Osteocyte (in vitro differentiated cells): ENCODE data around the gene SCN3B. TPM values are rescaled to one million over a fixed set of nuclear protein-coding genes. Genes with fewer than 3 reads are reported as not detected.

Experiments used
- DNase-seq: peaks from one replicate; pipeline ENCODE4 v3.0.0; 2021; ENCODE audit warnings: mixed read lengths; ENCODE audit not compliant: unreplicated experiment; ENCODE audit errors: extremely low spot score
- H3K27ac Mint-ChIP-seq: one replicate; pipeline ENCODE4 v1.8.0; 2021; ENCODE audit warnings: mild to moderate bottlenecking, mixed read lengths; ENCODE audit not compliant: unreplicated experiment
- H3K27me3 Mint-ChIP-seq: one replicate; pipeline ENCODE4 v1.8.0; 2021; ENCODE audit warnings: mixed read lengths; ENCODE audit not compliant: unreplicated experiment
- H3K36me3 Mint-ChIP-seq: one replicate; pipeline ENCODE4 v1.8.0; 2021; ENCODE audit warnings: mixed read lengths; ENCODE audit not compliant: unreplicated experiment
- H3K4me1 Mint-ChIP-seq: one replicate; pipeline ENCODE4 v1.8.0; 2021; ENCODE audit warnings: mixed read lengths; ENCODE audit not compliant: unreplicated experiment
- H3K4me3 Mint-ChIP-seq: one replicate; pipeline ENCODE4 v1.8.0; 2021; ENCODE audit warnings: mild to moderate bottlenecking, moderate library complexity, mixed read lengths; ENCODE audit not compliant: unreplicated experiment
- H3K9me3 Mint-ChIP-seq: one replicate; pipeline ENCODE4 v1.8.0; 2021; ENCODE audit warnings: mixed read lengths; ENCODE audit not compliant: unreplicated experiment
- CTCF ChIP-seq: fragments of 200-600 bp; sonication (generic); IDR thresholded peaks from 2 replicates; pipeline ENCODE4 v1.5.0; 2021; ENCODE audit warnings: antibody characterized with exemption, mild to moderate bottlenecking, moderate library complexity
- total RNA-seq: library from RNA; stranded (reverse); gene quantifications from 2 replicates; pipeline ENCODE4 v1.2.1, GENCODE V29; 2021

Gene SCN3B
- total RNA-seq, 1 donor from 2014 or later = not detected

GRCh38 chr11:123588117-123588863 lies 66.1 kb downstream of the SCN3B start:
- Mint-ChIP-seq H3K36me3 (no peaks in the 10 kb centered on the region), H3K4me1 (no peaks in the 10 kb centered on the region), H3K9me3 (no peaks in the 10 kb centered on the region), H3K27me3 (no peaks in the 10 kb centered on the region), H3K27ac (no peak overlapping the region), H3K4me3 (no peak overlapping the region)
- no peak for TF ChIP-seq CTCF
- DNase-seq = no peak

GRCh38 chr11:123587559-123587958 lies 66.9 kb downstream of the SCN3B start:
- no peak overlapping the region for H3K27ac Mint-ChIP-seq

GRCh38 chr11:123587044-123587443 lies 67.4 kb downstream of the SCN3B start:
- H3K36me3 Mint-ChIP-seq = no peaks in the 10 kb centered on the region
- no peak overlapping the region for H3K4me3 Mint-ChIP-seq
- no peak for DNase-seq
- no peak overlapping the region for H3K27ac Mint-ChIP-seq
- H3K9me3 Mint-ChIP-seq = no peaks in the 10 kb centered on the region
- TF ChIP-seq CTCF = no peak
- H3K4me1 Mint-ChIP-seq = no peaks in the 10 kb centered on the region
- H3K27me3 Mint-ChIP-seq = no peaks in the 10 kb centered on the region

More at GRCh38 chr11:123587559-123587958, 66.9 kb downstream of the SCN3B start:
- no peaks in the 10 kb centered on the region for H3K36me3 Mint-ChIP-seq
- no peaks in the 10 kb centered on the region for H3K27me3 Mint-ChIP-seq
- H3K4me3 Mint-ChIP-seq = no peak overlapping the region
- DNase-seq = no peak
- H3K4me1 Mint-ChIP-seq = no peaks in the 10 kb centered on the region
- no peak for TF ChIP-seq CTCF
- H3K9me3 Mint-ChIP-seq = no peaks in the 10 kb centered on the region

- no peak for TF ChIP-seq CTCF
- Mint-ChIP-seq H3K36me3 (no peaks in the 10 kb centered on the region), H3K9me3 (no peaks in the 10 kb centered on the region), H3K4me3 (no peak overlapping the region), H3K27me3 (peaks cover 1% of the 10 kb centered on the region), H3K4me1 (no peaks in the 10 kb centered on the region), H3K27ac (no peak overlapping the region)
- no peak for DNase-seq
Observed at GRCh38 chr11:123586568-123586967, 67.9 kb downstream of the SCN3B start.

- no peak for TF ChIP-seq CTCF
- no peaks in the 10 kb centered on the region for H3K36me3 Mint-ChIP-seq
- no peak for DNase-seq
- no peaks in the 10 kb centered on the region for H3K9me3 Mint-ChIP-seq
- no peak overlapping the region for H3K27ac Mint-ChIP-seq
- H3K4me1 Mint-ChIP-seq = peaks cover 1% of the 10 kb centered on the region
- H3K4me3 Mint-ChIP-seq = no peak overlapping the region
- H3K27me3 Mint-ChIP-seq = peaks cover 9% of the 10 kb centered on the region
Observed at GRCh38 chr11:123585706-123586105, 68.7 kb downstream of the SCN3B start.
